Renal cortex interstitium (tissue), 15 donors: ENCODE measurements around the gene C2orf74. TPM values are rescaled to one million over a fixed set of nuclear protein-coding genes. Genes with fewer than 3 reads are reported as not detected.
"Not testable (repeated sequence)": the region's sequence is repeated elsewhere in the genome, so short reads cannot be mapped to it uniquely, and the experiment has no call there.

Source experiments
- DNase-seq, 11 donors: peaks; one replicate each; pipeline ENCODE4 v3.0.0-alpha.2; 2013; ENCODE audit warnings: low read depth in 9 of 11, low spot score in 4 of 11; ENCODE audit errors: extremely low read depth in 1 of 11
- long read RNA-seq, 16 experiments: transcript quantifications; one replicate each; lab custom pipeline, GENCODE V29; 2026
- polyA plus RNA-seq, 3 donors: library from polyadenylated mRNA; unstranded; fragments of 120-200 nt; gene quantifications; one replicate each; pipeline ENCODE4 v1.2.1, GENCODE V29; 2013; ENCODE audit not compliant: insufficient read length in 3 of 3

Gene C2orf74
- 10 to 100 TPM; 35.9 to 47.5 (median 41.7) TPM for polyA plus RNA-seq
- long read RNA-seq, donor 1, transcript C2orf74-202 (4 exons, 879 nt): major isoform, 6 of 23 reads
- long read RNA-seq, donor 1, partial matches to known transcripts: 14 of 23 reads
- long read RNA-seq, donor 1, other reads (novel, unspliced or antisense): 0 of 23 reads
- long read RNA-seq, donor 2, partial matches to known transcripts: 11 of 17 reads
- long read RNA-seq, donor 2, other reads (novel, unspliced or antisense): 0 of 17 reads
- long read RNA-seq, donor 3, transcript C2orf74-202 (4 exons, 879 nt): major isoform, 6 of 17 reads
- long read RNA-seq, donor 3, partial matches to known transcripts: 8 of 17 reads
- long read RNA-seq, donor 3, other reads (novel, unspliced or antisense): 0 of 17 reads
- long read RNA-seq, donor 4, transcript C2orf74-202 (4 exons, 879 nt): major isoform, 6 of 26 reads
- long read RNA-seq, donor 4, partial matches to known transcripts: 16 of 26 reads
- long read RNA-seq, donor 4, other reads (novel, unspliced or antisense): 0 of 26 reads
- long read RNA-seq, donor 5: 0 reads
- long read RNA-seq, donor 6, transcript C2orf74-202 (4 exons, 879 nt): major isoform, 7 of 26 reads
- long read RNA-seq, donor 6, partial matches to known transcripts: 16 of 26 reads
- long read RNA-seq, donor 6, other reads (novel, unspliced or antisense): 0 of 26 reads
- long read RNA-seq, donor 7, transcript C2orf74-202 (4 exons, 879 nt): major isoform, 8 of 10 reads
- long read RNA-seq, donor 7, partial matches to known transcripts: 0 of 10 reads
- long read RNA-seq, donor 7, other reads (novel, unspliced or antisense): 0 of 10 reads
- long read RNA-seq, donor 8, transcript C2orf74-202 (4 exons, 879 nt): major isoform, 11 of 27 reads
- long read RNA-seq, donor 8, partial matches to known transcripts: 13 of 27 reads
- long read RNA-seq, donor 8, other reads (novel, unspliced or antisense): 0 of 27 reads
- long read RNA-seq, donor 9, transcript C2orf74-202 (4 exons, 879 nt): major isoform, 8 of 22 reads
- long read RNA-seq, donor 9, partial matches to known transcripts: 13 of 22 reads
- long read RNA-seq, donor 9, other reads (novel, unspliced or antisense): 0 of 22 reads
- long read RNA-seq, donor 10, transcript C2orf74-202 (4 exons, 879 nt): major isoform, 7 of 16 reads
- long read RNA-seq, donor 10, partial matches to known transcripts: 9 of 16 reads
- long read RNA-seq, donor 10, other reads (novel, unspliced or antisense): 0 of 16 reads
- long read RNA-seq, donor 11, transcript C2orf74-202 (4 exons, 879 nt): major isoform, 6 of 10 reads
- long read RNA-seq, donor 11, partial matches to known transcripts: 0 of 10 reads
- long read RNA-seq, donor 11, other reads (novel, unspliced or antisense): 0 of 10 reads
- long read RNA-seq, donor 12, partial matches to known transcripts: 0 of 2 reads
- long read RNA-seq, donor 12, other reads (novel, unspliced or antisense): 0 of 2 reads
- long read RNA-seq, donor 13, transcript C2orf74-202 (4 exons, 879 nt): major isoform, 24 of 61 reads
- long read RNA-seq, donor 13, transcript C2orf74-204 (3 exons, 726 nt): minor isoform, 8 of 61 reads
- long read RNA-seq, donor 13, partial matches to known transcripts: 29 of 61 reads
- long read RNA-seq, donor 13, other reads (novel, unspliced or antisense): 0 of 61 reads
- long read RNA-seq, donor 14, transcript C2orf74-202 (4 exons, 879 nt): major isoform, 9 of 11 reads
- long read RNA-seq, donor 14, partial matches to known transcripts: 0 of 11 reads
- long read RNA-seq, donor 14, other reads (novel, unspliced or antisense): 0 of 11 reads
- long read RNA-seq, donor 15, partial matches to known transcripts: 0 of 5 reads
- long read RNA-seq, donor 15, other reads (novel, unspliced or antisense): 0 of 5 reads
- long read RNA-seq, donor 16, transcript C2orf74-202 (4 exons, 879 nt): major isoform, 10 of 11 reads
- long read RNA-seq, donor 16, partial matches to known transcripts: 0 of 11 reads
- long read RNA-seq, donor 16, other reads (novel, unspliced or antisense): 0 of 11 reads

GRCh38 chr2:61161888-61162287, at the start of gene C2orf74:
TSS of gene C2orf74 (plus strand) at chr2:61162188. CDS start at chr2:61162515, 327 bp downstream.
- DNase-seq: no peak

- no peak for DNase-seq
These were observed 47.8 kb upstream of the C2orf74 start for GRCh38 chr2:61114147-61114546.

DNA sequence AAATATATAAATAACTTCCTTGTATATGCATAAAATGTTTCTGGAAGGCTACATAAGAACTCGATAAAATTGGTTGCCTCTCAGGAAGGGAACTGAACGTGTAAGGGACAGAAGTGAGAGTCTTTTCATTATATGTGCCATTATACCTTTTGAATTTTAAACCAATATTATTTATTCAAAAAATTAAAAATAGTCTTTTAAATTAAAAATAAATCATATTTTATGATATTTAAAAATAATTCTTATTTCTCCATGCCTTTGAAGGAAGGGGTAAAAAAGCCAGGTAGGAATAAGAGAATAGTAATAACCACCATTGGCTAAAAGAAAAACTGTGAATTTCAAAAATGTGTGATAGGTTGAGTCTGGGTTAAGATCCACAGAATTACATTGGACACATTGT, 45.7 kb upstream of the C2orf74 start:
- DNase-seq: no peak

- DNase-seq: peak in 3 of 11 donors; percentile 3 to 5 (median 4)
These were observed 44.5 kb upstream of the C2orf74 start for GRCh38 chr2:61117534-61117933.

GRCh38 chr2:61125123-61125710, 36.8 kb upstream of the C2orf74 start:
- DNase-seq: no peak

GRCh38 chr2:61125798-61126197, 36.2 kb upstream of the C2orf74 start:
- no peak for DNase-seq

DNA sequence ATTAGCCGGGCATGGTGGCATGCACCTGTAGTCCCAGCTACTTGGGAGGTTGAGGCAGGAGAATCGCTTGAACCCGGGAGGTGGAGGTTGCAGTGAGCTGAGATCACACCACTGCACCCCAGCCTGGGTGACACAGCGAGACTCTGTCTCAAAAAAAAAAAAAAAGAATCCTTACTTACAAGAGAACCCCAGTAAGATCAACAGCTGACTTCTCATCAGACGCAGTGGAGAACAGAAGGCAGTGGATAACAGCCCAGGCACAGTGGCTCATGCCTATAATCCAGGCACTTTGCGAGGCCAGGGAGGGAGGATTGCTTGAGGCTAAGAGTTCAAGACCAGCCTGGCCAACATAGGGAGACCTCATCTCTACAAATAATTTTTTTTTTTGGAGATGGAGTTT, 33.9 kb upstream of the C2orf74 start:
- DNase-seq: not testable (repeated sequence)

DNA sequence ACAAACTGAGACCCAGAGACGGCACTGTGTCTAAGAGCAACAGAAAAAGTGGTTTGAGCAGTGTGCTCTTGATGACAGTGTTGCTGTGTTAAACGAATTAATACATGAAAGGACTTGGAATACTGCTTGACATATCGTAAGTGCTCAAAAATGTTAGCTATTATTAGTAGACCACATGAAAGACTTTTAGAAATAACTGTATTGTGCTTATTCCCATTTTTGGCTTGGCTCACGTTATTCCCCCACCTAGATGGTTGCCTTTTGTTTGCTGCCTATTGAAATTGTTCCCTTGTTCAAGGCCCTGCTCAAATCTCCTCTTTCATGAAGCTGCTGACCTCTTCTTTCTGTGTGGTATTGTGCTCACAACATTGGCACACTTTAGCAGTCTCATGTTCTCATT, 27.8 kb upstream of the C2orf74 start:
- no peak for DNase-seq

GRCh38 chr2:61135510-61135909, 26.5 kb upstream of the C2orf74 start:
- peak in 2 of 11 donors; percentile 23 to 25 for DNase-seq

DNA sequence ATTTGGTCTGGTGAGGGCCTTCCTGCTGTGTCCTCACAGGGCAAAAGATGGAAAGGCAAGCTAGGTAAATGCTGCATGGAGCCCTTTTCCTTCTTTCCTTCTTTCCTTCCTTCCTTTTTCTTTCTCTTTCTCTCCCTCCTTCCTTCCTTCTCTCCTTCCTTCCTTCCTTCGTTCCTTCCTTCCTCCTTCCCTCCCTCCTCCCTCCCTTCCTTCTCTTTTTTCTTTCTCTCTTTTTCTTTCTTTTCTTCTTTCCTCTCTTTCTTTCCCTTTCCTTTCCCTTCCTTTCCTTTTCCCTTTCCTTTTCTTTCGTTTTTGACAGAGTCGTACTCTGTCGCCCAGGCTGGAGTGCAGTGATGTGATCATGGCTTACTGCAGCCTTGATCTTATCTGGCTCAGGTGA, 23.1 kb upstream of the C2orf74 start:
- DNase-seq: no peak

DNA sequence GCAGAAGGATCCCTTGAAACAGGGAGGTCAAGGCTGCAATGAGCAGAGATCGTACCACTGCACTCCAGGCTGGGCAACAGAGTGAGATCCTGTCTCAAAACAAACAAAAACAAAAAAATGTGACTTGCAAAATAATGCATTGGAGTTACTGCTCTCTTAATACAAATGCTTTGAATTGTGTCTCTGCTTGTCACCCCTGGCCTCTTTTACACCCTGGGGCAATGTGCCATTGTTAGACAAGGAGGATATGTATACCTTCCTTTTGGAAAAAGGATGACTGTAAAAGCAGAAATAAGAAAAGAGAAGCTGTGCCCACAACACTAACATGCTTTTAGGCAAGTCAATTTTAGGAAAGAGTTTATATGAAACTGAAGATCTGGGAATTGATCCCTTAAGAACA, 20.8 kb upstream of the C2orf74 start:
- DNase-seq: no peak

DNA sequence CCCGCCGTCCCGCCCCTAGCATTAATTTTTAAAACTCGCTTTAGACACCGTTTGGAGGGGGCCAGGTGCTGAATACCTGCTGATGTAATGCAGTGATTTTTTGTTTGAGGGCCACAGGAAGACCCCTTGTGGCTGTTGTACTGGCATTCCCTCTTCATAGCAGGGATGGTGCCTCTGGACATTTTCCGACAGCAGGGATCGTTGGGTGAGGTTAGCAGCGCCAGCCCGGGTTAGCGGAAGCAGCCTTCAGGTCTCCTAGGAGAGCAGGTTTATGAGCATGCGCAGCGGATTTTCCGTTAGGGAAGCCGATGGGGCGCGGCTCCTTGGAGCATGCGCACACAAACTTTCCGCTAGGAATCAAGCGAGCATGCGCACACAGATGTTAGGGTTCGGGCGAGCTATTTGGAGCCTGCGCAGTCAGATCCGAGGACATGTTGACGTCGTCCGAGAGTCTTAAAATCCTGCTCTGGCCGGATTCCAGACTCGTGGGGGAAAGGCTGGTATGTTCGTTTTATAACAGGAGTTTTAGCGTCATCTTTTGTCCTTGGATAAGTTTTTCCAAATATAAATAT, 17.2 kb upstream of the C2orf74 start:
- peak; percentile 96 to 100 (median 98) for DNase-seq

- DNase-seq: no peak
These were observed 16.0 kb upstream of the C2orf74 start for GRCh38 chr2:61145990-61146389.

DNA sequence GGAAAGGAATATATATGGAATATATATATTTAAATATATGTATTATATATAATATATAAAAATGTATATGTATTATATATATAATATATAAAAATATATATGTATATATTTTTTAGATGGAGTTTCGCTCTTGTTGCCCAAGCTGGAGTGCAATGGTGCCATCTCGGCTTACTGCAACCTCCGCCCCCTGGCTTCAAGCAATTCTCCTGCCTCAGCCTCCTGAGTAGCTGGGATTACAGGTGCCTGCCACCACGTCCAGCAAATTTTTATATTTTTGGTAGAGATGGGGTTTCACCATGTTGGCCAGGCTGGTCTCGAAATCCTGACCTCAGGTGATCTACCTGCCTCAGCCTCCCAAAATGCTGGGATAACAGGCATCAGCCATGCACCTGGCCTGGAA, 13.9 kb upstream of the C2orf74 start:
- DNase-seq: not testable (repeated sequence)

GRCh38 chr2:61149074-61149473, 12.9 kb upstream of the C2orf74 start:
- DNase-seq: no peak

- DNase-seq: no peak
These were observed 10.6 kb upstream of the C2orf74 start for GRCh38 chr2:61151436-61151835.

- DNase-seq: no peak
These were observed 4.5 kb upstream of the C2orf74 start for GRCh38 chr2:61157371-61158003.
